Muscle layer of colon (tissue), 2 donors: Measurements from ENCODE around the gene KCNG4.

Experiments
- H3K27ac ChIP-seq: one replicate; pipeline ENCODE4 v1.7.0; 2013; ENCODE audit warnings: low read depth, mild to moderate bottlenecking, low read length, moderate library complexity
- H3K27me3 ChIP-seq, 2 donors: one replicate each; pipeline ENCODE4 v1.7.0; 2013; ENCODE audit warnings: low read length in 2 of 2, mild to moderate bottlenecking in 2 of 2; ENCODE audit not compliant: insufficient read depth in 2 of 2, control insufficient read depth in 1 of 2
- H3K36me3 ChIP-seq: one replicate; pipeline ENCODE4 v1.7.0; 2013; ENCODE audit warnings: mild to moderate bottlenecking, low read length; ENCODE audit not compliant: insufficient read depth
- H3K4me1 ChIP-seq: one replicate; pipeline ENCODE4 v1.7.0; 2013; ENCODE audit warnings: mild to moderate bottlenecking, low read length; ENCODE audit not compliant: insufficient read depth
- H3K4me3 ChIP-seq, 2 donors: one replicate each; pipeline ENCODE4 v1.7.0; 2013; ENCODE audit warnings: low read length in 2 of 2, low read depth in 1 of 2, mild to moderate bottlenecking in 1 of 2, moderate library complexity in 1 of 2
- H3K9ac ChIP-seq: one replicate; pipeline ENCODE4 v1.7.0; 2013; ENCODE audit warnings: low read length
- H3K9me3 ChIP-seq: one replicate; pipeline ENCODE4 v1.7.0; 2013; ENCODE audit warnings: mild to moderate bottlenecking, low read length
- donor health status: abdominal sarcoma.
- donor health status: Adenocarcinoma of cecum.

Gene KCNG4

GRCh38 chr16:84275585-84276151 is 35.9 kb upstream of the KCNG4 start:
- no peaks in the 10 kb centered on the region for H3K27me3 ChIP-seq
- no peak overlapping the region for H3K4me3 ChIP-seq
- H3K36me3 ChIP-seq: no peaks in the 10 kb centered on the region
- H3K4me1 ChIP-seq: no peaks in the 10 kb centered on the region
- H3K9ac ChIP-seq: no peak overlapping the region
- H3K9me3 ChIP-seq: no peaks in the 10 kb centered on the region
- no peak overlapping the region for H3K27ac ChIP-seq

GRCh38 chr16:84274515-84274914 is 34.7 kb upstream of the KCNG4 start:
- Histone ChIP-seq H3K27me3 (no peaks in the 10 kb centered on the region), H3K36me3 (no peaks in the 10 kb centered on the region), H3K4me1 (no peaks in the 10 kb centered on the region), H3K9ac (no peak overlapping the region), H3K9me3 (no peaks in the 10 kb centered on the region), H3K4me3 (no peak overlapping the region), H3K27ac (no peak overlapping the region)

GRCh38 chr16:84272740-84273320 is 33.0 kb upstream of the KCNG4 start:
- Histone ChIP-seq H3K4me1 (no peaks in the 10 kb centered on the region), H3K9me3 (no peaks in the 10 kb centered on the region), H3K27me3 (no peaks in the 10 kb centered on the region), H3K4me3 (no peak overlapping the region), H3K36me3 (no peaks in the 10 kb centered on the region), H3K27ac (no peak overlapping the region), H3K9ac (no peak overlapping the region)

GRCh38 chr16:84271866-84272265 is 32.1 kb upstream of the KCNG4 start:
- Histone ChIP-seq H3K4me3 (no peak overlapping the region), H3K9ac (no peak overlapping the region), H3K27ac (no peak overlapping the region), H3K4me1 (no peaks in the 10 kb centered on the region), H3K27me3 (no peaks in the 10 kb centered on the region), H3K36me3 (no peaks in the 10 kb centered on the region), H3K9me3 (no peaks in the 10 kb centered on the region)

GRCh38 chr16:84271037-84271436 is 31.2 kb upstream of the KCNG4 start:
- Histone ChIP-seq H3K27me3 (no peaks in the 10 kb centered on the region), H3K9ac (no peak overlapping the region), H3K36me3 (no peaks in the 10 kb centered on the region), H3K4me1 (no peaks in the 10 kb centered on the region), H3K9me3 (no peaks in the 10 kb centered on the region), H3K27ac (no peak overlapping the region), H3K4me3 (no peak overlapping the region)

GRCh38 chr16:84270531-84270930 is 30.7 kb upstream of the KCNG4 start:
- H3K9me3 ChIP-seq: no peaks in the 10 kb centered on the region
- no peak overlapping the region for H3K4me3 ChIP-seq
- H3K4me1 ChIP-seq: no peaks in the 10 kb centered on the region
- H3K27me3 ChIP-seq: no peaks in the 10 kb centered on the region
- no peaks in the 10 kb centered on the region for H3K36me3 ChIP-seq
- no peak overlapping the region for H3K27ac ChIP-seq
- no peak overlapping the region for H3K9ac ChIP-seq

- H3K4me1 ChIP-seq: no peaks in the 10 kb centered on the region
- H3K27ac ChIP-seq: no peak overlapping the region
- H3K4me3 ChIP-seq: no peak overlapping the region
- H3K36me3 ChIP-seq: no peaks in the 10 kb centered on the region
- H3K9me3 ChIP-seq: no peaks in the 10 kb centered on the region
- no peak overlapping the region for H3K9ac ChIP-seq
- H3K27me3 ChIP-seq: no peaks in the 10 kb centered on the region
Observed at GRCh38 chr16:84270071-84270470, 30.3 kb upstream of the KCNG4 start.

- Histone ChIP-seq H3K4me3 (no peak overlapping the region), H3K36me3 (no peaks in the 10 kb centered on the region), H3K27ac (no peak overlapping the region), H3K9ac (no peak overlapping the region), H3K27me3 (no peaks in the 10 kb centered on the region), H3K4me1 (no peaks in the 10 kb centered on the region), H3K9me3 (no peaks in the 10 kb centered on the region)
Observed at GRCh38 chr16:84268291-84269040, 28.7 kb upstream of the KCNG4 start.

- no peaks in the 10 kb centered on the region for H3K9me3 ChIP-seq
- no peaks in the 10 kb centered on the region for H3K36me3 ChIP-seq
- H3K4me1 ChIP-seq: no peaks in the 10 kb centered on the region
Observed at GRCh38 chr16:84267380-84267779, 27.6 kb upstream of the KCNG4 start.

GRCh38 chr16:84266451-84266850 is 26.6 kb upstream of the KCNG4 start:
- H3K4me1 ChIP-seq: no peaks in the 10 kb centered on the region
- no peak overlapping the region for H3K4me3 ChIP-seq
- no peaks in the 10 kb centered on the region for H3K27me3 ChIP-seq
- H3K27ac ChIP-seq: no peak overlapping the region
- H3K9me3 ChIP-seq: no peaks in the 10 kb centered on the region
- no peak overlapping the region for H3K9ac ChIP-seq
- no peaks in the 10 kb centered on the region for H3K36me3 ChIP-seq

More at GRCh38 chr16:84267380-84267779, 27.6 kb upstream of the KCNG4 start:
- Histone ChIP-seq H3K27ac (no peak overlapping the region), H3K27me3 (no peaks in the 10 kb centered on the region), H3K4me3 (no peak overlapping the region), H3K9ac (no peak overlapping the region)

- Histone ChIP-seq H3K27ac (no peak overlapping the region), H3K4me3 (no peak overlapping the region), H3K36me3 (no peaks in the 10 kb centered on the region), H3K4me1 (no peaks in the 10 kb centered on the region), H3K9ac (no peak overlapping the region), H3K9me3 (no peaks in the 10 kb centered on the region), H3K27me3 (no peaks in the 10 kb centered on the region)
Observed at GRCh38 chr16:84262939-84263338, 23.1 kb upstream of the KCNG4 start.

GRCh38 chr16:84262031-84262430 is 22.2 kb upstream of the KCNG4 start:
- Histone ChIP-seq H3K4me3 (no peak overlapping the region), H3K27me3 (no peaks in the 10 kb centered on the region), H3K27ac (no peak overlapping the region), H3K9me3 (no peaks in the 10 kb centered on the region), H3K36me3 (no peaks in the 10 kb centered on the region), H3K4me1 (no peaks in the 10 kb centered on the region), H3K9ac (no peak overlapping the region)
